ENCODE results near the gene UBE2H.

GRCh38 chr7:129864042-129864441, 88.7 kb downstream of the UBE2H start:
- TF ChIP-seq CTCF (IDR thresholded peaks at IDR 0.05; ENCODE audit: poor library complexity) = no peak
- TF ChIP-seq EZH2 (IDR thresholded peaks at IDR 0.05; ENCODE audit: borderline replicate concordance) = no peak
- no peak for TF ChIP-seq EZH2phosphoT487 (IDR thresholded peaks at IDR 0.05; ENCODE audit: low read depth, severe bottlenecking, unreplicated experiment)
